ENCODE results near the gene TMC4.

- TF ChIP-seq CTCF (IDR thresholded peaks at IDR 0.05), result peak in 2 of 3 donors; percentile 67 to 69
- peak; percentile 83 for TF ChIP-seq POLR2A (IDR thresholded peaks at IDR 0.05)
Observed at GRCh38 chr19:54159352-54160181, 13.4 kb downstream of the TMC4 start, which contains the start of gene LENG1.

Data from ovary (tissue), 3 donors.